Measurements from ENCODE around the gene ST6GAL2.

ST6GAL2 gene

DNA sequence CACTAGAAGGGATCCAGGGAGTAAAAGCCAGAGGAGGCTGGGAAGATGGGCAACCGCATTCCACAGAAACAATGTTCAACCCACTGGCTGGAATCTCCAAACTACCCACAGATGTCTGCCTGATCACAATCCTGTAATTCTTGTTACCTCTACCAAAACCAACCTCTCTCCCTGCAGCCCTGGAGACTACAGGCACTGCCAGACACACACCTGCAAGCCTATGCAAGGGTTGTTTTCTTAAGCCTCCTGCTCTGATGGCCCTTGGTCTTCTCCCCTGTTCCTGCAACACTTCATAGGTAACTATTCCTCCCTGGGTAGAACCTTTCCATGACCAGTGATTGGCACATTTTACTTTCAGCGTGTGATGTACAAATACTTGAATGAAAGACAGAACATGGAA, 21.9 kb downstream of the ST6GAL2 start:
- H3K4me3 ChIP-seq (ENCODE audit: low read depth, low read length): no peak overlapping the region

DNA sequence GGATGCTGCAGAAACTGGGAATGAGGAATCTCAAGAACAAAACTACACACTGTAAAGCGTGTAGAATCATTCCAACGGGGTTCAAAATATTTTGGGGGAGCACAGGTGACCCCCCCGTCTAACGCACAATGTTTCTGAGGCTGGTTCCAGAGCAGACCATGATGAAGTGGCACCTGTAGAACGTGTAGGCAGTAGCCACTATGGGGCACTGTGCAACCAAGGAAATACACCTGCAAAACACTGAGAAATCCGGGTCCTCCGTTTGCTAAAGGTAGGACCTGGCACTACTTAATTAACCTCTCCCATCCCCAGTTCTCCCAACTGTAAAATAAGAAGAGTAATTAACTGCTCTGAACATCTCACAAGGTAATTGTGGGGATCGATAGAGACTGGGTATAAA, 22.6 kb downstream of the ST6GAL2 start:
- H3K4me3 ChIP-seq (ENCODE audit: low read depth, low read length): no peak overlapping the region

DNA sequence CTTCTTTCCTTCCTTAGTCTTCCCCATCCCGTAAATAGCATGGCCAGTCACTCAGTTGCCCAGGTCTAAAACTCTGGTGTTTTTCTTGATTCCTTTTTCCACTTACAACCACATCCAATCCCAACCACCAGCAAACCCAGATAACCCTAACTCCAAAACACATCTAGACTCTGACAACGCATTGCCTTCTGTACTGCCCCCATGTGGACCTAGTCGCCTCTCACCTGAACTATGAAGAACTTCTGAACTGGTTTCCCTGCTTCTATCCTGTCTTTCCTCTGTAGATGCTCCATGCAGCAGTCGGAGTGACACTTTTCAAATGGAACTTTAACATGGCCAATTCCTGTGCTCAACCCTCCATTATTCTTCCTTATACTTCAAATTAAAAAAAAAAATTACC, 26.5 kb downstream of the ST6GAL2 start:
- H3K4me3 ChIP-seq (ENCODE audit: low read depth, low read length): no peak overlapping the region

DNA sequence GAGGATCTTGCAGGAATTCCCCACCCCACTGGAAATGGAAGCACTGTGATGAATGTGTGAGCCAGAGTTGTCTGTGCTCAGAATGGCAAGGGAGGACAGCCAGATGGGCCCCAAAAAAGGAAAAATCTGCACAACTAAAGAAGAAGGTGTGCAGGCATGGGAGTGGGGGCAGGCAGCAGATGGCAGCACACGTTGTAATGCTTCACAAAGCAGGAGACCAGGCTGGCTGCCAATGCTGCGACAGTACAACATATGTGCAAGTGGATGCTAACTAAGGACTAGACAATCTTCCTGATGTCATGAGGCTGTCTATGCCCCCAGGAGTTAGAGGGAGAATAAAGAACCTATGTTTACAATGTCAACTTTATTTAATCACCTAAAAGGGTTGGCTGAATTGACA, 27.2 kb downstream of the ST6GAL2 start:
- no peak overlapping the region for H3K4me3 ChIP-seq (ENCODE audit: low read depth, low read length)

DNA sequence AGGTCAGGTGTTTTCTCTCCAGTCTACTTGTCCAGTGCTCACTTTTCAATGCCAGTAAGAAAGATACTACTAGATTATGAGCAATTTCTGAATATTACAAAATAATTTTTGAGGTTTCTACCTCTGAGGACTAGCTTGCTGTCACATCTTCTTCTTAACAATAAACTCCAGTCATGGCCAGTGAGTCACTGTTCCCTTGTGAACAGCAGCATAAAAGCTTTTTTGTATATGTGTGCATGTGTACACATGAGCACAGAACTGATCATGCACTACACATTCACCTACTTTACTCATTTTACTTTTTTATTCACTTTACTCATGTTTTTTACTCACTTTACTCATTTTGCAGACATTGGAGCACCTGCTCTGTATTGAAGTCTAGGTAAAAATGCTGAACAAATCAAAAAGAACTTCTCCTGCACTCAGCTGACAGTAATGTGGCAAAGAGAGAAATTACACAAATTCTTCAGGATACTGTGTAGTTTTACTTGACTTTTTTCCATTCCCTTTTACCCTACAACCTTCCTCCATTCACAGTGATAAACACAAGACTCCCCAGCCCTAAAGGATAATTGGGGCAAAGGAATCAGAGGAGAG, 28.0 kb downstream of the ST6GAL2 start:
- H3K4me3 ChIP-seq (ENCODE audit: low read depth, low read length): no peak overlapping the region

DNA sequence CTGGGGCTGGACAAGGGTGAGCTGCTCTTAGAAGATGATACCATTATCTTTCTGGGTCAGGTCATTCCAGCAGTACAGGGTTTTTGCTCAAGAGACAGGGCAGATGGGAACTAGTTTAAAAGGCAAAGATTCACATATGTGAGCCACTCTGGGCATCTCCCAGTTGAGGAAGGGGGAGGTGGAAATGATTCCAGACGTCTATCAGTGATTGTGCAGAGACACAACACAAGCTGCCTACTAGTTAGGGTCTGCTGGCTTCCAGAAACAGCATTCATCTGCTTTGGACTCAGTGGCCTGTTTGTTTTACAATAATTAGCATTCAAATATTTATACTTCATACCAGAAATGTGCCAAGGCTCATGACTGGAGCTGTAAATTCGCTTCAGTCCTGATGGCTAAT, 32.3 kb downstream of the ST6GAL2 start:
- H3K4me3 ChIP-seq (ENCODE audit: low read depth, low read length): no peak overlapping the region

DNA sequence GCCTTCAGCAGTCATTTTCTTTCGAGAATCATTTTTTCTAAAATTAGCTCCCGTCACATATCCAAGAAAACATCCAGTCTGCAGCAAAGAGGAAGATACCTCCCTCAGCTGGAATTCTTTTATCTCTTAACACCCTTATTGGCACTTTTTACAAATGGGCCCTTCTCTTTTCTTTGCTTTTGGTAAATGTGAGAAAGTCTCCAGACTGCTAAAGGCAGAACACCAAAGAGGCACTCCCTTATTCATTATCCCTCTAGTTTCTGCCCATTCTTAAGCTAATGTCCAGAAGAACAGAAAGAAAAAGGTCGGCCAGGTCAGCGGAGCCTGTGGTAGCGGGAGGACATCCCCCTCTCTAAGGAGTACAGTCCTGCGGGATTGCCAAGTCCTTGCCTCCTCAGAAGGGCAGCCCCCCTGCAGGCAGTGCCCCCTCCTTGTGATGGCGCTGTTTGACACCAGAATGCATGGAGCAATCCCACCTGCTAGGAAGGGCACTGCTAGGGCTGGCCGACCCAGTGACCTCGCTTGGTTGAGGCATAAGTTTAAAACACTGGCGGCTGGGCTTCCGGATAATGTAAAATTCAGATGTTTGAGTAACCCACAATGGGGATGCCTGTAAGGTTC, 34.0 kb downstream of the ST6GAL2 start:
- H3K4me3 ChIP-seq (ENCODE audit: low read depth, low read length): no peak overlapping the region

DNA sequence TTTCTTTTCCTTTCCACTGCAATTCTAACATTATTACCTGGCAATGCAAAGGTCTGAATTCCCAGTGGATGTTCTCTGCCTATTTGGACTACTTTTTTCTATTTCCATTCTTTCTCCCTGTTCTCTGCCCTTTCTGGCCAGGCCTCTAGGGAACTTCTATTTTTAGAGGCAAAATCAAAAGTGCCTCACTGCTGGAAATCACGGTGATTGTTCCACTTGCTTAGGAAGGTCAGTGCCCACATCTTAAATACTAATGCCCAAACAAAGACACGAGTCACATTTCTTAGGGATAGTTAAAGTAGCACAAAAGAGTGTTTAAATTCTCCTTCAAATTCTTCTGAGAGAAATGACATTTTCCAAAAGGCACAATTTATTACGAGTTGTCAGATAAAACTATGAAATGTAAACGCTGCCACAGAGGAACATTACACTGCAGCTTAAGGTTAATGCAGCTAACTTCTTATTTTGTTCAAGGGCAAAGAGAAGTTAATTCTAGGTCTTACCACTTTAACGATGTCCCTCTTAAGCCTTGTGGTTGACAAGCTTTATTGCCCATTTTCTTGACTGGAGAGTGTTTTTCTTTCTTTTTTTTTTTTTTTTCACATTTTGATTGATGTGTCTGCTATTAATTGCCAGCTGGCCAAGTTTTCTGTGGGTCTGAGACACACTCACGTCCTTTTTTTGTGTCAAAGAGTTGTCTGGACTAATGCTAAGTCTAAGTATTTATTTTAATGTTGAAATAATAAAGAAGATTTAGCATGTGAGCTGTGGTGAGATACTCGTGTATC, 34.7 kb downstream of the ST6GAL2 start:
- H3K4me3 ChIP-seq (ENCODE audit: low read depth, low read length): no peak overlapping the region

DNA sequence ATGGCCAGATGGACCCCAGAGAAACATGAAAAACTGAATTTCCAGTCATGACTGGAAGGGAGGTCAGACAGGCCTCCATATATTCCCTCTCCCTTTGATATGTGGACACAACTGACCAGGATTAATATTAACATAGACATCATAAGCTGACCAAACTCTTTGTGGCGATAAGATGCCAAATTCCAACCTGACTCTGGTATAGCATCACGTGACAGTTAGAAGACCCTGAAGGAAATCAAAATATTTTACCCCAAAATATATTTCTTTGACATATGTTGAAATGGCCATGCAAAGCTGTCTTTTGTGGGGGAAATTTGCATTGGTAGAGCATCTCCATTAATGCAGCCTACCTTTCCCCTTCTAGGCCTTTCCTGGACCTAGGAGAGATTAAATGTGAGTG, 36.7 kb downstream of the ST6GAL2 start:
- no peak overlapping the region for H3K4me3 ChIP-seq (ENCODE audit: low read depth, low read length)

DNA sequence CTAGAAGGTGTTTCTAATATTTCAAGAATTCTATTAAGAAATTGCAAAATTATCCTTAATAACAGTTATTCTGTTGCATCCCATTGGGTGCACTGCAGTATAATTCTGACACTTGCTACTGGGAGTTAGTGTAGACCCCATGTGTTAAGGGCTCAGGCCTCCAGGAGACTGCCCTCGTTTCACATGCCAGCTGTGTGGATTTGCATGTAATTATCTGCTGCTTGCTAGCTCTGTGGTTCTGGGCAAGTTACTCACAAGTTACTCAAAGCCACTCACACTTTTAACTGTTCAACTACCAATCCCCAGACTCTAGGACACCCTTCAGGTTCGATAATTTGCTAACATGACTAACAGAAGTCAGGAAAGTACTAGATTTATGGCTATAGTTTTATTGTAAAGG, 38.6 kb downstream of the ST6GAL2 start:
- H3K4me3 ChIP-seq (ENCODE audit: low read depth, low read length): no peak overlapping the region

DNA sequence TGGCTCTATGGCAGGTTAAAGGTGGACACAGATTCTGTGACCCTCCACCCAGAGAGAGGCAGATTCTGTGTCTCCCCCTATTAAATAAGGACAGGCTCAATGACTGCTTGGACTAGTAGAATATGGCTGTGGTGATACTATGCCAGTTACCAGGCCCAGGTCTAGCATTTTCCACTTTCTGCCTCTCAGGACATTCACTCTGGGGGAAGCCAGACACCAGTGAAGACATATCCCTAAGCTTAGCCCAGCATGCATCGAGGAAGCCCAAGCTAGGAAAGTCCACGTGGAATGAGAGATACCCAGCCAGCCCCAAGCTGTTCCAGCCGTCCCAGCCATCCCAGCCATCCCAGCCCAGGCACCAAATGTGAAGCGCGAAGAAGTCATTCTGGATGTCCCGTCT, 40.3 kb downstream of the ST6GAL2 start:
- no peak overlapping the region for H3K4me3 ChIP-seq (ENCODE audit: low read depth, low read length)

DNA sequence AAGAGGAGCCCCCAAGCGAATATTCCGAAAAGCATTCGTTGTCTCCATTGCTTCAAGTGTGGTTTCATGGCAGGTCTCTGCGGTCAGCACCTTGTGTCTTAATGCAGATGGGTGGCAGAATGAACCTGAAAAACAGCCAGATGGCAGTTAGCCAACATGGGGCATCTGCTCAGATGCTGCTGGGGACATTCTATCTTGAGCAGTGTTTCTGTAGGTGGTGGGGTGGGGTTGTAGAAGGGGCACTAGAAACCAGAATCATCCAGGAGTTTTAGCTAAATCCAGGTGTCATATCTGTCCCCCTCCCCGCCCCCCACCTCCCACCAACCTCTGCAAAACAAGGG, 42.1 kb downstream of the ST6GAL2 start:
- H3K4me3 ChIP-seq (ENCODE audit: low read depth, low read length): no peak overlapping the region

DNA sequence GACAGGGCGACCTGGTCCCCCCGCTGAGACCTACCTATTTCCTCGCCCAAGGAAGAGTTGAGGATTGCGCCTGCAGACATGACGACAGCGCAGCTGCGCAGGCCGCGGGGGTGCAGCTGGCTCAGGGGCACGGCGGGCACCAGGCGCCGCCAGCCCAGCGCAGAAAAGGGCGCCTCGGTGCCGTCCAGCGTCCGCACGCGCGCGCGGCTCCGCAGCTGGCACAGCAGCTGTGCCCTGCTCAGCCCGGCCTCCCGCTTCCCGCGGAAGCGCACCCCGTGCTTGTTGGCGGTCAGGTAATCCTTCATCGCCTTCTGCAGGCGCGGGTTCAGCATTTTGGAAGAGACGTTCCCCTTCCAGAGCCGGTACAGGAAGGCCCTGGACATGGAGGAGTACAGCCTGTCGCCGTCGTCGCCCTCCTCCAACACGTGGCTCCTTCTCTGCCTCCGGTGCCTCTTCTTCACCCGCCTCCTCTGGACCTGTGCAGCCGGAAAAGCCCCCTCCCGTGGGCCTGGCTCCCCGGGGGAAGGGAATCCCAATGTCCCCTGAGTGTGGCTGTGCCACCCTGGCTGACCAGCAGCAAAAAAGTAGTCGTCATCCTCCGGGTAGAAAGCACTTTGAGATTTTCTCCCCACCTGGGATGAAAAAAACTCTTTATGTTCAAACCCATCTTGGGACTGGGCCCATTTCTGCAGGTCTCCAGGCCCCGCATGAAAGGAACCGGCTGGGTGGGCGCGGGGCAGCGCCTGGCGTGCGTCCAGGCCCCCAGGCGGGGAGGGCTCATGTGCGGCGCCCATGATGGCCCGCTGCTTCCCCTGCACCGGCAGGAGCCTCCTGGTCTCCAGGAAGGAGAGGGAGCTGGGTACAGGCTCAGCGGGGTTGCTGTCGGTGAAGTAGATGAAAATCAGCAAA, 42.7 kb downstream of the ST6GAL2 start:
- H3K4me3 ChIP-seq (ENCODE audit: low read depth, low read length): no peak overlapping the region

DNA sequence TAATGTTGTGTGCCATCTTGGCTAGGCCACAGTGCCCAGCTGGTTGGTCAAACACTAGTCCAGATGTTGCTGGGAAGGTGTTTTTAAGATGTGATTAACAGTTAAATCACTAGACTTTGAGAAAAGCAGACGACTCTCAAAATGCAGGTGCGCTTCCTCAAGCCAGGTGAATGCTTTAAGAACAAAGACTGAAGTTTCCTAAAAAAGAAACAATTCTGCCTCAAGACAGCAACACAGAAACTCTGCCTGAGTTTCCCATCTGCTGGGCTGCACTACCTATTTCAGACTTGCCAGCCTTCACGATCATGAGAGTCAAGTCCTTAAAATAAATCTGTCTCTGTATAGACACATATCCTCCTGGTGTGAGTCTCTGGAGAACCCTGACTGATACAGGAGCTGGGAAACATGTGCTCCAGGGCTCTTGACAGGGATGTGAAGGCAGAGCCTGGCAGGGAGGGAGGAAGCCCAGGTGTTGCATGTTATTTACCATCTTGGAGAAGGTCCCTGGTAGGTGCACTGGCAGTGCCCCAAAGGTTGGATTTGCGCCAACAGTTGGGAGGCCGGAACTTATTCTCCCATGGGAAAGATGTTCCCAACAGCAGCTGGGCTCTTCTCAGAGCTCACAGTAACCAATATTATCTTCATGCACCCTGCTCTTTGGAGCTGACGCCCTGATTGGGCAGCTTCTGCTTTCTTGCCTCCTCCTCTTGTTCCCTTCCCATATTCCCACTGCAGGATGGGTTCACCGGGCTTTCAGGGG, 43.9 kb downstream of the ST6GAL2 start:
- H3K4me3 ChIP-seq (ENCODE audit: low read depth, low read length): no peak overlapping the region

DNA sequence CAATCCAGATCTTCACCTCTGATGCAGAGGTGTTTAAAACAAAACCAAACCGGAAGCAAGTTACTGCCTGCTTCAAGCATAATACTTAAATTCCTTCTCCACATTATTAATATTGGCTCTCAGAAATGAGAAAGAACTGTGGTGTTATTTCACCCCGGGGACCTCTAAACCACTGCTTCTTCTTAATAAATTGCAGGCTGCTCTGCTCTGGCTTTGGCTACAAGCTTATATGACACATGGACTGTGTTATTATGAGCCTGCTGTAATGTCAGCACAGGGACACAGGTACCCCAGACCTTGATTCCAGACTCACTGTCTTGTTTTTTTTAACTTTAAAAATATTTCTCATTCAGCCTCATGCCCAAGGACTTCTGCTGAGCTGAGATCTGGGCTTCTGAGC, 45.1 kb downstream of the ST6GAL2 start:
- no peak overlapping the region for H3K4me3 ChIP-seq (ENCODE audit: low read depth, low read length)

DNA sequence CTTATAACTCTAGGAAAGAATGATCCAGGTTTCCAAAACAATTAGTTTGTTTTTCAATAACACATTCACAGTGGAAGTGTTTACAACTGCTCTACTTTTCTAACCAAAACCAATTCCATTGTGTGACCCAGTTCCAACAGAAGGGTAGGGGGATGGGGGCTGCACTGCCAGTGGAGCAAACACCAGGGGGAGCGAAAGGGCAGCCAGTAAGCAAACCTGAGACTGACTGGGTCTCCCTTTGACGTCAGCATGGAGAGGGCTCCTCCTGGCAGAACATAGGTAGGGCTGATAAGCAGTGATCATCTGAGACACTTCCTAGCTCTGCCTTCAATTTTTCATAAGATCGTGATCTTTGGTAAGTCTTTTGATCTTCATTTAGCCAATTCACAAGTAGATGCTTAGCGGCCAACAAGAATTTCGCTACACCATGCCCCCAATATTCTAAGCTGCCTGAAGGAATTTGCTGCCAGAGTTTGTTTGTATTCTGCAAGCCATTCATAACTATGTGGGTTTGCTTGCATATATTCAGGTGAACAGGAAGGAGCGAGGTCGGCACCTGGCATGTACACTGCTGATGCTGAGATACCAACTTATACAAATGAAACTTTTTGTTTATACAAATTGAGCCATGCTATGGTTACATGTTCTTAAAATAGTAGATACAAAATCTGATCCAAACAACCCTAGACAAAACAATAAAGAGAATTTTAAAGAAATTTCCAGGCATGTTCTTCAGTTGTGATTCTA, 45.9 kb downstream of the ST6GAL2 start:
- H3K4me3 ChIP-seq (ENCODE audit: low read depth, low read length): no peak overlapping the region

DNA sequence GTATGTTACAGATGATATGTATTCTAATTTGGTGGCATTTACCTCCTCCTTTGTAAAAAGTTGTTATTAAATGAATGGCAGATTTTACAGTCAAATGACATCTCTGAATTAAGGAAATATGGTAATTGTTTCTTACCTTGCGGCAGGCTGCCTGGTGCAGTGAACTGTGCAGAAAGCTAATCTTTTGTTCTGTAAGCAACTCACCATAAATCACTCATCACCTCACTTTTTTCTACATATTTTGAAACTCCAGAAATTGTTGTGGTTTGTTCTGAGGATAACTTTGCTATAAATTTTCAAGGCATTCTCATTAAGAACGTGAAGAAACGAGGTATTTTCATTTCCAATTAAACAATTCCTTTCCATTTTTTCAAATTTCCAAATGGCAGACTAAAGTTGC, 52.7 kb downstream of the ST6GAL2 start:
- H3K4me3 ChIP-seq (ENCODE audit: low read depth, low read length): no peak overlapping the region

DNA sequence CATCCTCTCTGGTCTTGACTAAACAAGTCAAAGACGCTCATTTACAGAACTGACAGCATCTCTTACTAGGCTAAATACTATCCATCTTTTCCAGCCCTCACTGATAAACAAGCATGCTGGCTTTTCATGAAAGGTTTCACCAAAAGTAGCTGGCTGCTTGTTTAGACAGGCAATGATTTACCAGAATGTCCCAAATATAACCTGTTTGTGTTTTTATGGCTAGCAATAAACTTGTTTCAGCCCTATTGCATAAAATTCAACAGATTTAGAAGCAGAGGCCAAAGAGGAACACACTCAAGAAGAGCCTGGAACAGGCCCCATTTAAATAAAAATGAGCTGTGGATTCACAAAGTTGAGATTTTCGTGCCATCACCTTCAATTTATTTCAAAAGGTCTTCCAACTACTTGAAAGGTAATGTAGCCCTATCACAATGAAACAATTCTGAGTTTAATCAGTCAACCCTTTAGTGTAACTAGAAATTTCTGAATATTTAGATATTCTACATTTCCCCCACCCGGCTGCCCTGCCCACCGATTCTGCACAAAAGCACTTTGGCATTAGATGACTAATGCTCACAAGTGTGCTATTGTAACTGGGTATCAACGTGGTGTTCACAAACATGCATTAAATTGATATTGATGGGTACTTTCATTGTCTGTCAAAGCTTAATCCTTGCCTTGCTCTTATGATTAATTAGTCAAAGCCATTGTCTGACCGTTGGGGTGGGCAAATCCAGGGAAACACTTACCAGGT, 54.0 kb downstream of the ST6GAL2 start:
- H3K4me3 ChIP-seq (ENCODE audit: low read depth, low read length): no peak overlapping the region

DNA sequence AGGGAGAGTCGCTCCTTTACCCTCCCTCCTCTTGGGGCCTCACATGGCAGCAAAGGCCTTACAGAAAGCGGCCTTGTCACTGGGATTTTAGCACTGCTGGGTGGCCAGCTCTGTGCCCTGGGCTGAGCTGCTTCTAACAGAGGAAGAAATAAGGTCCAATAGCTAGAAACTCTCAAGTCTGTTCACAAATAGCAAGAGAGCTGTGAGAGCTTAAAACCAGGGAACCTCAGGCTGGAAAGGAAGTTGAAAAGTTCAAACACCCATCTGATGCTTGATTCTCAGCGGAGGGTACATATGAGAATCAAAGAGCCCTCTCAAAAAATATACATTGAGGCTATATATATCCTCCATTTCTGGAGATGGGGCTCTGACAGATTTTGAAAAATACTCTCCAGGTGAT, 54.7 kb downstream of the ST6GAL2 start:
- no peak overlapping the region for H3K4me3 ChIP-seq (ENCODE audit: low read depth, low read length)

All from iPS-11a (cell line).